Myocyte (in vitro differentiated cells): ENCODE data around the gene KCTD17. TPM values are rescaled to one million over a fixed set of nuclear protein-coding genes. Genes with fewer than 3 reads are reported as not detected.
A peak's percentile ranks its signal among the peaks of the same experiment; 100 is the strongest.

ENCODE experiments used
- DNase-seq: peaks from one replicate; pipeline ENCODE4 v3.0.0-alpha.2; 2012; ENCODE audit warnings: low read depth
- polyA plus RNA-seq: library from polyadenylated mRNA; unstranded; fragments of >200 nt; gene quantifications from one replicate; pipeline ENCODE4 v1.2.1, GENCODE V29; 2012; ENCODE audit warnings: missing spikeins
- total RNA-seq: library from RNA; depleted of rRNA; stranded (reverse); fragments of >200 nt; gene quantifications from 2 replicates; pipeline ENCODE4 v1.2.3, GENCODE V29; 2014

The KCTD17 gene, protein sequence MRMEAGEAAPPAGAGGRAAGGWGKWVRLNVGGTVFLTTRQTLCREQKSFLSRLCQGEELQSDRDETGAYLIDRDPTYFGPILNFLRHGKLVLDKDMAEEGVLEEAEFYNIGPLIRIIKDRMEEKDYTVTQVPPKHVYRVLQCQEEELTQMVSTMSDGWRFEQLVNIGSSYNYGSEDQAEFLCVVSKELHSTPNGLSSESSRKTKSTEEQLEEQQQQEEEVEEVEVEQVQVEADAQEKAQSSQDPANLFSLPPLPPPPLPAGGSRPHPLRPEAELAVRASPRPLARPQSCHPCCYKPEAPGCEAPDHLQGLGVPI
- 10.7 and 11.0 TPM in 2 replicates for total RNA-seq
- polyA plus RNA-seq, result 32.2 TPM

DNA sequence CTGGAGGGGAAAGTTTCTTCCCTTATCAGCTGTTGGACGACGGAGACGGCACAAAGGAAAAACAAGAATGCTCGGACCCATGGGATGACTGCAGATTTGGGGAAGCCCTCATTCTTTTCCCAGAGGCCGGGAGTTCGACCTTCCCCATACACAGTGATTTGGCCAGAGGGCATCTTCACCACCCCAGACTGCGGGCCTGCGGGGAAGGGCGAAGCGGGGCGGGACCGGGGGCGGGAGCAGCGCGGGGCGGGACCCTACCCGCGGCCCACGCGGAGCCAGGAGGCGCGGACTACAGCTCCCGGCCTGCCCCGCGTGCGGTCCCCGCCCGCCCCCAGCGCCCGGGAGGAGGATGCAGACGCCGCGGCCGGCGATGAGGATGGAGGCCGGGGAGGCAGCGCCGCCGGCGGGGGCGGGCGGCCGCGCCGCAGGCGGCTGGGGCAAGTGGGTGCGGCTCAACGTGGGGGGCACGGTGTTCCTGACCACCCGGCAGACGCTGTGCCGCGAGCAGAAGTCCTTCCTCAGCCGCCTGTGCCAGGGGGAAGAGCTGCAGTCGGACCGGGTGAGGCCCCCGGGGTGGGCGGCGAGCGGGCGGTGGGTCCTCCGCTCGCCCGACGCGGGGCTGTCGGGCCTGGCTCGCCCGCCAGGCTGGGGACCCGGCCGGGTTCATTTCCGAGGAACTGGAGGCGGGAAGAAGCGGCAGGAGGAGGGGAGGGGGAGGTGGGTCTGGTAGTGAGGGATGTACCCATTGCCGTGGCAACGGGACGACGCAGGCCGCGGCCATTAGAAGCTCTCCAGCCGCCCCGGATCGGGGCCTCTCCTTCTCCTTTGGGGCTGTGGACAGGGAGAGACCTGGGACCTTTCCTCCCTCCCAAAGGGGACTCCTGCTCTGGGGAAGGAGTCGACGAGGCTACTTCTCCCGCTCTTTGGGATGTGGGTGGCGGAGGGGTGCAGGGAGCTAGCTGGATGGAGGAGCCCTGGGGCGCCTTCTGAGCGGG, at the start of gene KCTD17:
KCTD17 (plus strand) TSS at position 352 of the 995 bp plus-strand sequence; CDS start at position 371, 19 bp downstream.
- peak; percentile 67 for DNase-seq

DNA sequence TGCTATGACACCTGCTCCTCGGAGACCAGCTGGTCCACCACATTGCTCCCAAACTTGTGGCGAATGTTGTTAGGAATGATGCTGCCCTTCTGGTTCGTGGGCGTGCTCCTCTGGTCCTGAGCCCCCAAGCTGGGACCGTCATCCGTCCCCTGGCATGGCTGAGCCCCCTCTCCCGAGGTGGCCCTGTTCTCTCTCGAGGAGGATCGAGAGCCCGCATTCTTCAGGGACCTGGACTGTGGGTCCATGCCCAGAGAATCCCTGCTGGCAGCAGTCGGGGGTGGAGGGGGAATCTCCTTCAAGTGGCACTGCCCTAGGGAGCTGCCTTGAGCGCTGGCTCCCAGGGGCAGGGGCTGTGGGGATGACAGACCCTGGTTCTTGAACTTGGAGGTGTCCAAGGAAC, 49.7 kb upstream of the KCTD17 start:
- DNase-seq, result no peak

DNA sequence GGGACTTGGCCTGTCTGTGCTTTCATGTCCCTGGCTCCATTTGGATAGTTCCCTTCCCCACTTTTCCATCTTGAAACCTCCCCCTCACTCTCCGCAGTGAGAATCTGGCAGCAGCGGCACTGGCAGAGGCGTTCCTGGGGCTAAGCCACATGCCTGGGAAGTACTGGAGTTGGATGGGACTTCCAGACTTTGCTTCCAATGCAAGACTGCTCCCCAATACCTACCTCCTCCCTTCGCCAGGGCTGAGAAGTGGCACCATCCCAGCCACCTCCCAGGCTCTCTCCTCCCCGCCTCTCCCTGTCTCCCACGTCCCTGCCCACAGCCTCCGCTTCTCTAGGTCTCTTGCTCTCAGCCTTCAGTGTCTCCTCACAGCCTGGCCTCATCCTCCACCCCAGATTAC, 48.9 kb upstream of the KCTD17 start:
- no peak for DNase-seq

DNA sequence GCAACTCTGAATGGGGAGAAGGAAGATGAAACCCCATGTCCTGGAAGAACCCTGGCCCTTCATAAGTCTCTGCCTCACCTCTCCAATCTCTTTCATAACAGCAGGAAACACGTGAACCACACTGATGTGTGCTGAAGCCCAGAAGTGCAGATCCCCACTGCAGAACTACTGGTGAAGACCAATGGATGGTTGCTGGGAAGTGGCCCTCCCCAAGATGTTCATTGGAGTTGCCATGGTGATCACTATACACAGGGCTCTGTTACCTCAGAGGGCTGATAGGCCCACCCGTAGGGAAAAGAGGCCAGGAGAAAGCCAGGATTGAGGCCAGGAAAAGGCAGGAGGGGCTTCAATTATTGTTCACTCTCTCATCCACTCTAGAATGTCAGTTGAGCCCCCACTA, 43.9 kb upstream of the KCTD17 start:
- no peak for DNase-seq

DNA sequence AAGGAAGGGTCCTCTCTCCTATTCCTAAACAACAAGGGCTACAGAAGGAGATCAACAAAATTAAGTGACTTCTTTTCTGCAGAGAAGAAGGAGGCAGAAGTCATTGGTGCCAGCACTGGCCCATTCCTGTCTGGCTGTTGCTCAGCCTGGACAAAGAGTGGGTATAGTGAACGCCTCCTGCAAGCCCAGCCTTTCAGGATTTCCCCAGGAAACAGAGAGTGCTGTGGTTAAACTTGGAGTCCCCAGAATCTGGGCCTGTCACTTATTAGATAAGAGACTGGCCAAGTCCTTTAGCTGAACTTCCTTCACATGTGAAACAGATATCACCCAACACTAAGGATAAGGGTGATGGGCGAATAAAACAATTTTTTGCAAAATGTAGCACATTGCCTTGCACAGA, 43.2 kb upstream of the KCTD17 start:
- no peak for DNase-seq

DNA sequence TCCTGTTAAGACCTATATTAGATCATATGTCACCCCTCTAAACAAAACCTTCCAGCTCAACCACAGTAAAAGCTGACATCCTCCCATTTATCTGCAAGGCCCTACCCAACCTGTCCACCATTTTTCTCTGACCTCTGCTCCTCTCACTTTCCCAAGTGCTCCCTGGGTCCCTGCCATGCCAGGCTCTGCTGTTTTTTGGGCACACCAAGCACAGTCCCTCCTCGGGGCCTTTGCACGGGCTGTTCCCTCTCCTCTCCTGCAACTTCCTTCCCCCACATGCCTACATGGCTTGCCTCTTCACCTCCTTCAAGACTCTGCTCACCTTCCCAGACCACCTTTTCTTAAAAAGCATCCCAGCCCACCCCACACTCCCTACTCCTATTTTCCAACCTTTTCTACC, 42.1 kb upstream of the KCTD17 start:
- no peak for DNase-seq

DNA sequence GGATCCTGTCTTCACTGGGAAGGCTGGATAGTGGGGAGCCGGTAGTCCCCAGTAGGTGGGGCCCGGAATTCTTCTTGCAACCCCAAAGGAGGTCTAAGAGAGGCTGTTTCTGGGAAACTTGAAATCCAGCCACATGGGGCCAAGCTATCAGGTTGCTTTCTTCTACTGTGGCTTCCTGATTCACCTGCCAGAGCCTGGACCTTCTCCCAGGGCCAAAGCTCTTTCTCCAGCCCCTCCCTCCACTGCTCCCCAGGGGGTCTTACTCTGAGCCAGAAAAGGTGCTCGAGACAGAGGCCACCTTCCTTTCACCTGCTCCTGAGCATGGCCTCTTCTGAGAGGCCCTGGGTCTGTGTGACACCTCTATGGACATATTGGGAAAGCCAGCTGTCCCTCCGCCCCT, 41.4 kb upstream of the KCTD17 start:
- DNase-seq, result no peak

DNA sequence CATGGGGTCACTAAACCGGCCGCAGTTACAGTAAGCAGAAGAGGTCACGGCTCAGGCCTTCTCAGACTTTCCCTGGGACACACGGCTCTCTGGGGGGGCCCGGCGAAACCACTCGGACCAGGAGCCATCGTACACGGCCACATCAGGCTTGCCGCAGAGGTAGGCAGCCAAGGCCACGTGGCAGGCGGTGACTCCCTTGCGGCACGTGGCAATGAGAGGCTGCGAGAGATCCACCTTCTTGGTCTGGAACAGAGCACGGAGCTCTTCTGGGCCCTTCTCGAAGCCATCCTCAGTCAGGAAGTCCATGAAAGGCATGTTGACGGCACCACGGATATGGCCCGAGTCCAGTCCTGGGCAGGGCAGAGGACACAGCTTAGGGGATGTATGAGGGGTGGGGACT, 40.6 kb upstream of the KCTD17 start:
- DNase-seq, result no peak

DNA sequence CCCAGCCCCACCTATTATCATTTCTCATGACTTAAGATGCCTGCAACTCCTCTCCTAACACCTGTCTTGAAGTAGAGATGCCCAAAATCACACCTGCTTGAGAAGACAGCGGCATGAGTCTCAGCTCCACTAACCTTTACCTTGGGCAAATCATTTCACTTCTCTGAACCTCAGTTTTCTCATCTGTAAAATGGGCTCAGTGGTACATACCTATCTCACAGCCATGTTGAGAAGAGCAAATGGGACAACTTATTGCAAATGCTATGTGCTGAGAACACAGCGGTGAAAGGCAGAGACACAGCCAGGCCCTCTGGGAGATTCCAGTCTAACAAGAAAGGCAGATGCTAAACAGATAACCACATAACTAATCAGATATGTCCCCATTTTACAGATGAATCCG, 40.1 kb upstream of the KCTD17 start:
- DNase-seq, result no peak

DNA sequence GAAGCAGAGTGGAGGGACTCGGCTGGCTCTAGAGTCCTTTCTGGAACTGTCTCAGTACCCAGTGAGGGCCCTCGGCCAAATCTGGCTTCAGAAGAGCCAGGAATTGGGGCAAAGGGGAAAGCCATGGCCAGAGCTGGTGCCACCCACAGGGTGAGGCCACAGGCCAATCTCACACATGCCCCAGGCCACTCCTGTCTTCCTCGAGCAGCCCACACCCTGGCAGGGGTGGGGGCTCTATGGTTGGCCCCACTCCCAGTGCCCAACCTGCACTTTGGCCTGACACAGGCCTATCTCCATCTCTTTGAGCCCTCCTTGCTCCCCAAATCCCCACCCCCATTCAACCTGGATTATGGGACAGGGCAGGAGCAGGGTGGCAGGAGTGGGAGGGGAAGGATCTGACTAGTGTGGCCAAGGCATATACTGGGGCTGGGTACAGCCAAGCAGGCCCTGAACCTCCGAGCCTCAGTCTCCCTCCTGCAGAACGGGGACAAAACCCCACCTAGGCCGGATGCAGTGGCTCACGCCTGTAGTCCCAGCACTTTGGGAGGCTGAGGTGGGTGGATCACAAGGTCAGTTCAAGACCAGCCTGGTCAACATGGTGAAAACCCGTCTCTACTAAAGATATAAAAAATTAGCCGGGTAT, 39.2 kb upstream of the KCTD17 start:
- no peak for DNase-seq

DNA sequence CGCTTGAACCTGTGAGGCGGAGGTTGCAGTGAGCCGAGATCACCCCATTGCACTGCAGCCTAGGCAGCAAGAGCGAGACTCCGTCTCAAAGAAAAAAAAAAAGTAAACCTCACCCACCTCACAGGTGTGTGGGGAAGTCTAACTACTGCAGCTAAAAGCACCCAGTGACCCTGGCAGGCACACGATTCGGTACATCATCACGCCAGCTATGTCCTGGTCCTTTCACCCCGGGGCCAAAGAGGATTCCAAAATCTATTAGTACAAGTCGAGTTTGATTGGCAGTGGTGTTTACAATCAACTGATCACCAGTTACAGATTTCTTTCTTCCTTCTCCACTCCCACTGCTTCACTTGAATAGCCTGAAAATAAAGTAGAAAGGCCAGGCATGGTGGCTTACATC, 38.6 kb upstream of the KCTD17 start:
- DNase-seq, result no peak

DNA sequence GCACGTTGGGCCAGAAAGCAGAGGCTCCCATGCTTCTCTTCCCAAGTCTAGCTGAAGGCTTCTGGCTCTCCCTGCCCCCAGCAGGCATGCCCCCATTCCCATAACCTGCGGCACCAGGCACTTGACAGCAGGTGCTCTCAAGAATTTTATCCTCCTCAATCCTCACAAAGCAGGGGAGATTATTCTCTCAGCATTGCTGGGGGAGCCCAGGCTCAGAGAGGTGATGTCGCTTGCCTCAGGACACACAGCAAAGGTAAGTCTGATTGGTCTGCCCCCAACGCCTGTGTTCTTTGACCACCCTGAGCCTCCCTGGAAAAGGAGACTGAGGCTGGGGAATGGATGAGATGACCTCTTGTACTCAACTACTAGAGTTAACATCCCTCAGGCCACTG, 37.1 kb upstream of the KCTD17 start:
- no peak for DNase-seq

DNA sequence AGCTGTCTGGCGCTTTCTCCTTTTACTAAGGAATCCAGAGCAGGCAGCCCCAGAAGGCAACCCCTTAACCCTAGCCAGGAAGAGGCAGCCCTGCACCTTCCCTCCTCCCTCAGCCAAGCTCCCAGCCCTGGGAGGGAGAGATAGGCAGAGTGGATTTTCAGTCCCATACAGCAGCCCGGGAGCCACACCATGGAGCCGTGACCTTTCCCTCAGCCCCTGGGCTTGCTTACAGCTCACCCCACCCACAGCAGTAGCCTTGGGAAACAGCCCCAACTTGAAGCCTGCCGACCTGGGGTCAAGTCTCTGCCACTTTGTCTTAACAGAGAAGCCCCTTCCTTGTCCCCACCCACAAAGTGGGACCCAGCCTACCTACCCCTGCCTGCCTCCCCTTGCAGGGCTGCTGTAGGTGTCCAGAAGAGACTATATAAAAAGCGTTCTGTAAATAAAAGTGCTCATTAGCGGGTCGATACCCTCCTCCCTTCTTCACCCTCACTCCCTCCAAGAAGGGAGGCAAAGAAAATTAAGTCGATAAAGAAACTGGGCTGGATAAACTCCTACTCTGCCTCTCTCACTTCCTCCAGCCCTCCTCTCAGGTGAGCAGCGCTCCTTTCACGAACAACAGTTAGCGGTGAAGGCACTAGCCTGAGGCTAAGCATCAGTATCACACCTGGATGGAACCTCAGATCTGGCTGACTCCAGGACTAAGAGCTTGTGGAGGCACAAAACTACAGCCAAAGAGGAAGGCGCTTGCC, 36.5 kb upstream of the KCTD17 start:
- DNase-seq, result no peak

DNA sequence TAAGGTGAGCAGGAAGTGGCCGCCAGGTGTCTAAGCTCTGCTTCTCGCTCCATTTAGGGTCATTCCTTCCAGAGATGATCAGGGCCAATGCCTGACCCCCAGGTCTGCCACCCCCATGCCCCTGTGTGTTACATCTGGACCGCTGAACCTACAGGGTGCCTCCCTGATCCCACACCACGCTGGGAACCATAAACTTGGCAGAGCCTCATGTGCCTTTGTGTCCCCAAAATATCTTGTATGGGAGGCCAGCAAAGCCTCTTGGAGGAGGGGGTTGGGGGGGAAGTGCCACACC, 36.0 kb upstream of the KCTD17 start:
- DNase-seq, result no peak

DNA sequence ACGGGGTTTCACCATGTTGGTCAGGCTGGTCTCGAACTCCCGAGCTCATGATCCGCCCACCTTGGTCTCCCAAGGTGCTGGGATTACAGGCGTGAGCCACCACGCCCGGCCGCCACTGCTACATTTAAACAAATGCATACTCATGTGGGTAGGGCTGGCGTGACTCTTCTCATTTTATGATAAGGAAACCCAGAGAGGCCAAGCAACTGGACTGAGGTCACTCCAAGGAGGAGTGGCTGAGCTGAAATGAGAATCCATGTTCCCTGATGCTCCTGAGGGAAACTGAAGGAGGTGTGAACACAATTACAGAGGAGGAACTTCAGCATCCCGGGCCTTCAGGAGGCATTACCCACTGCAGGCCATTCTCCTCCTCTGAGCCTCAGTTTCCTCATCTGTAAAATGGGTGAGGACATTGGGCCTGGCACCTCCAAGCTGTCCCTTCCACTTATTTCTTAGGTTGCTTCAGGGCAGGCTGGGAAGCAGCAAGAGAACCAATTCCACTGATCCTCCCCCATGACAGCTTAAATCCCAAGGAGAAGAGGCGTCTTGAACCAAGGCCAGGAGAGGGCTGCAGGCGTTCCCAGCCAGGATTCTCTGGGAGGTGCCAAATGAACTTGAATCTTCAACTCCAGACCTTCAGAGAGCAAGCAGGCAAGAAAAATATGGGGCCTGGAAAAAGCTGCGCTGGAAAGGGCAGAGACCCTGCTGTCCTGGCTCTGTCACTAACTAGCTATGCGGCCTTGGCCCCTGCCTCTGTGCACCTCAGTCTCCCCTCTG, 35.2 kb upstream of the KCTD17 start:
- DNase-seq, result no peak

DNA sequence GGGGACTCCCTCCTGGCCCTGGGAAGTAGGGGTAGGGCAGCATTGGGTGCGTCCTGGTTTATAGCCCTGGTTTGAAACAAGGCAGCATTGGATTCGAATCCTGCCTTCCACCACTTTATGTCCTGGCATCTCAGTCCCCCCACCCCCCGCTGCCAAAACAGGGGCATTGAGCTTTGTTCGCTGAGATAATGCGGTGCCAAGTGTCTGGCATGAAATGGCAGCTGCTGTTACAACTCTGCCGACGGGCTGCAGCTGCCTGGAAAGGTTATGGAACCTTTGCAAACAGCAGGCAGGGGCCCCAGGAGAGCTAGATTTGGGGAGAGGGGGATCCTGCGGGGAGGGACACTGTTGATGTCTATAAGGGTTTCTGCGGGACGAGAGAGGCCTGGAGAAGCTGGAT, 34.2 kb upstream of the KCTD17 start:
- DNase-seq, result peak; percentile 21

DNA sequence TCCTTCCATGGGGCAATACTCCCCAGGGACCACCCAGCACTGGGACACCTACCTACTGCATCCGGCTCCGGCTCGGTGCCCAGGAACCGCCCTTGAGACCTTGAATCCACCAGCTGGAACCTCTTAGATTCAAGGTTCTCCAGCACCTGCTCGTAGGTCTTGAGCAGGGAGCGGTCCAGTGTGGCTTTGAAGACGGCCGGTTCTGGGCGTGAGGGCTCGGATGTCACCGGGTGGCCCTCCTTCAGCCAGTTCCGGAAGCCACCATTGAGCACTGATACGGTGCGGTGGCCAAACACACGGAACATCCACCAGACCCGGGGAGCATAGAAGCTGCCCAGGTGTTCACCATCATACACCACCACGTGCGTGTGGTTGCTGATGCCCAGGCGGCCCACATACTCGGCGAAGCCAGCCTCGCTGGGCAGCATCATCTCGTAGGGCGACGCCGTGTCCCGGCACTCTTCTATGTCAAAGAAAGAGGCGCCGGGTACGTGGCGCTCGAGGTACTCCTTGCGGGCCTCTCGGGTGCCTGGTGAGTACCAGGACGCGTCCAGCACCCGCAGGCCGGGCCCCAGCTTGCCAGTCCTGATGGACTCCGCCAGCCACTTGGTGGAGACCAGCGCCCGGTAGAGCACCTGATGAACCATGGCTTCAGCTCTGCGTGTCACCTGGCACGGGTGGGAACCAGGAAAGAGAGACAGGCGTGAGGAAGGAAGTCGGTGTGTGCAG, 33.3 kb upstream of the KCTD17 start:
- DNase-seq, result no peak

DNA sequence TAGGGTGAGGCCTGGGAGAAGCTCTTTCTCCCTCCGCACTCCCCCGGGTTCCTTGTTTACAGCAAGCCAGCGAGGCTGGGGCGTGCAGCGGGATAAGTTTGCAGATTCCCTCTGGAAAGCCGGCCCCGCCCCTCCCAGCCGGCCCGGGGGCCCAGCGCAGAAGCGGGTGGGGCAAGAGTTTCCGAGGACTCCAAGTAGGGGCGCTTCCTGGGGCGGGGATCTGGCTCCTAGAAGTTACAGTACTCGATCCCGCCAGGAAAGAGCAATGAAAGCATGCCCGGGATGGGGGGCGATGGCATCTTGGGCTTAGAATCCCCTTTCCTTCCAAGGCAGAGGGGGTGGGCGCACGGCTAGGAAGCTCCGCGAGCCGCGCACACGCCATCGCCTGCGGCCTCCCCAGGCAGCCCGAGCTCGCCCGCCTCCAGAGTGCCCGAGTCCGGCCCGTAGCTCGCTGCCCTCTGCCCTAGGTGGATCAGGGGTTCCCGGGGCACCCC, 32.7 kb upstream of the KCTD17 start:
- DNase-seq, result peak; percentile 54

DNA sequence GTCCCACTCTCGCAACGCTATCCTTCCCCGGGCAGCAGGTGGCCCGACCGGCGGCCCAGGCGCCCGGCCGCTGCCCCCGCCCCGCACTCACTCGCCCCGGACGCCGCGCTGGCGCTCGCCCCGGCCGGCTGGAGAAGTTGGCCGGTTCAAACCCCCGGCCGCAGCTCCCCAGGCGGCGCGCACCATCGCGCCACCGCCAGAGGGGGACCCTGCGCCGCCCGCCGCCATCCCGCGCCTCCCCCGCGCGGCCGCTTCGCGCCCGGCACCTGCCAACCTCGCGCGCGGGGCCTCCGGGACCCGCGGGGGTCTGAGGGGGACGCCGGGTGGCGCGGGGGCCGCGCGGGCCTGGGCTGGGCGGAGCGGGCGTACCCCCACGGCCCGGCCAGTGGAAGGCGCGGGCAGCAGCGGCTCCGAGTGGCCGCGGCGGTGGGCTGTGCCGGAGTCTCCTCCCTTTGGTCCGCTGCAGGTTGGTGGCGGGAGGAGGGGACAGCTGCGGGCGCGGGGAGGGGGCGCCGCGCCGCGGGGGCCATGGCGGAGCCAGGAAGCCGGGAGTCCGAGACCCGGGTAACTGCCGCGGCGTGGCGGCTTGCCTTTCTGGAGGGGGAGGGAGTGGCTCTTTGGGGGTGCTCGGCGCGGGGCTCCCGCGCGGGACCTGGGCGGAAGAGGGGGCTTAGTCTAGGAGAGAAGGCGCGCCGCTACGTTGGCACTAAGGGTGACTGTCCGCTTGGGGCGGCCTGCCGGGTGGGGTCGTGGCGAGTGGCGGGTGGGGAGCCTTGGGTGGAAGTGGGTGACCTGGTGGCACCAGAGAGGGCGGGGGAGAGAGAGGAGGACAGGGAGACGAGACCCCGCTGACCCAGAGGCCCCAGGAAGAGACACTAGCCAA, 32.0 kb upstream of the KCTD17 start, which contains the start of the genes MPST and TST:
MPST (plus strand) TSS at position 434 of the 883 bp plus-strand sequence; CDS start at position 529, 95 bp downstream.
TST (minus strand) TSS at position 139 of the 883 bp plus-strand sequence. CDS start 715 bp downstream, outside the sequence.
- DNase-seq, result peak; percentile 82
